K562 (cell line): ENCODE measurements around the gene MKRN2OS. TPM values are rescaled to one million over a fixed set of nuclear protein-coding genes. Genes with fewer than 3 reads are reported as not detected.

Experiments
- MAFF ChIP-seq: IDR thresholded peaks from 2 replicates; pipeline ENCODE4 v1.6.1; 2012; ENCODE audit warnings: low read length, improper control_type of control experiment
- polyA plus RNA-seq, 8 experiments: library from polyadenylated mRNA; depleted of rRNA in 4 of 8; stranded (reverse) in 5 of 8; unstranded in 3 of 8; fragments of >200 nt; fragmentation: Nextera tagmentation in 2 of 8; fragmentation: Illumina TruSeq in 1 of 8; extraction: Ambion mirVana in 2 of 8; extraction: Trizol in 1 of 8; gene quantifications; 2 replicates each; pipeline versions ENCODE4 v1.2.1 to v1.2.3, GENCODE V29; 2011 to 2014; ENCODE audit warnings: inconsistent platforms in 1 of 8, missing spikeins in 1 of 8
- total RNA-seq, 7 experiments: library from RNA; depleted of rRNA in 6 of 7; stranded (reverse); fragments of >200 nt in 6 of 7; fragmentation: Illumina TruSeq in 2 of 7; extraction: Trizol in 2 of 7; gene quantifications; 2 replicates each; pipeline versions ENCODE4 v1.2.1 to v1.2.3, GENCODE V29; 2011 to 2021; ENCODE audit warnings: low replicate concordance in 1 of 7
- TF ChIP-seq, protein P1 (sequence below): fragments of 250-450 bp; sonication (Bioruptor Pico); IDR thresholded peaks from 2 replicates; pipeline ENCODE4 v1.4.0; 2020; ENCODE audit warnings: mild to moderate bottlenecking, moderate library complexity, borderline replicate concordance
- TF ChIP-seq, protein P2 (sequence below): fragments of 450-650 bp; formaldehyde crosslinking; IDR thresholded peaks from 2 replicates; pipeline ENCODE4 v1.4.0; 2020; ENCODE audit warnings: mild to moderate bottlenecking, moderate library complexity

MKRN2OS gene
- total and polyA plus RNA-seq, 9 of the 15 experiments (the other 6 are each of a cell fraction or from before 2014, with no cell fraction given) = 0.11 to 0.27 (median 0.17) TPM; not detected in 6

DNA sequence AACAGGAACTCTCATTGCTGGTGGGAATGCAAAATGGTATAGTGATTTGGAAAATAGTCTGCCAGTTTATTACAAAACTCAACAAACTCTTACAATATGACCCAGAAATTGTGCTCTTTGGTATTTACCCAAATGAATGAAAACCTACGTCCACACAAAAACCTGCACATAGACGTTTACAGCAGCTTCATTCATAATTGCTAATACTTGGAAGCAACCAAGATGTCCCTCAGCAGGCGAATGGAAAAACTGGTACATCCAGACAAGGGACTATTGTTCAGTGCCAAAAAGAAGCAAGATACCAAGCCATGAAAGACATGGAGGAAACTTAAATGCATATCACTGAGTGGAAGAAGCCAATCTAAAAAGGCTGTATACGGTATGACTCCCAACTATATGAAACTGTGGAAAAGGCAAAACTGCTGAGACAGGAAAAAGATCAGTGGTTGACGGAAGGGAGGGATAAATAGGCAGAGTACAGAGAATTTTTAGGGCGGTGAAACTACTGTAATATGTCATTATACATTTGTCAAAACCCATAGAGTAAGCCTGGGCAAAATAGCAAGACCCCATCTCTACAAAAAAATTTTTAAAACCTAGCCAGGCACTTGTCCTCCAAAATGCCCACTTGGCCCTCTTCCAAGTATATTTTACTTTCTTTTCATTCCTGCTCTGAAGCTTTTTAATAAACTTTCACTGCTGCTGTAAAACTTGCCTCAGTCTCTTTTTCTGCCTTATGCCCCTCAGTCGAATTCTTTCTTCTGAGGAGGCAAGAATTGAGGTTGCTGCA lies 4.9 kb upstream of the MKRN2OS start (continued):
- TF ChIP-seq, protein P1, sequence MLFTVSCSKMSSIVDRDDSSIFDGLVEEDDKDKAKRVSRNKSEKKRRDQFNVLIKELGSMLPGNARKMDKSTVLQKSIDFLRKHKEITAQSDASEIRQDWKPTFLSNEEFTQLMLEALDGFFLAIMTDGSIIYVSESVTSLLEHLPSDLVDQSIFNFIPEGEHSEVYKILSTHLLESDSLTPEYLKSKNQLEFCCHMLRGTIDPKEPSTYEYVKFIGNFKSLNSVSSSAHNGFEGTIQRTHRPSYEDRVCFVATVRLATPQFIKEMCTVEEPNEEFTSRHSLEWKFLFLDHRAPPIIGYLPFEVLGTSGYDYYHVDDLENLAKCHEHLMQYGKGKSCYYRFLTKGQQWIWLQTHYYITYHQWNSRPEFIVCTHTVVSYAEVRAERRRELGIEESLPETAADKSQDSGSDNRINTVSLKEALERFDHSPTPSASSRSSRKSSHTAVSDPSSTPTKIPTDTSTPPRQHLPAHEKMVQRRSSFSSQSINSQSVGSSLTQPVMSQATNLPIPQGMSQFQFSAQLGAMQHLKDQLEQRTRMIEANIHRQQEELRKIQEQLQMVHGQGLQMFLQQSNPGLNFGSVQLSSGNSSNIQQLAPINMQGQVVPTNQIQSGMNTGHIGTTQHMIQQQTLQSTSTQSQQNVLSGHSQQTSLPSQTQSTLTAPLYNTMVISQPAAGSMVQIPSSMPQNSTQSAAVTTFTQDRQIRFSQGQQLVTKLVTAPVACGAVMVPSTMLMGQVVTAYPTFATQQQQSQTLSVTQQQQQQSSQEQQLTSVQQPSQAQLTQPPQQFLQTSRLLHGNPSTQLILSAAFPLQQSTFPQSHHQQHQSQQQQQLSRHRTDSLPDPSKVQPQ (CRISPR knock-in tag) = no peak
- TF ChIP-seq, protein P2, sequence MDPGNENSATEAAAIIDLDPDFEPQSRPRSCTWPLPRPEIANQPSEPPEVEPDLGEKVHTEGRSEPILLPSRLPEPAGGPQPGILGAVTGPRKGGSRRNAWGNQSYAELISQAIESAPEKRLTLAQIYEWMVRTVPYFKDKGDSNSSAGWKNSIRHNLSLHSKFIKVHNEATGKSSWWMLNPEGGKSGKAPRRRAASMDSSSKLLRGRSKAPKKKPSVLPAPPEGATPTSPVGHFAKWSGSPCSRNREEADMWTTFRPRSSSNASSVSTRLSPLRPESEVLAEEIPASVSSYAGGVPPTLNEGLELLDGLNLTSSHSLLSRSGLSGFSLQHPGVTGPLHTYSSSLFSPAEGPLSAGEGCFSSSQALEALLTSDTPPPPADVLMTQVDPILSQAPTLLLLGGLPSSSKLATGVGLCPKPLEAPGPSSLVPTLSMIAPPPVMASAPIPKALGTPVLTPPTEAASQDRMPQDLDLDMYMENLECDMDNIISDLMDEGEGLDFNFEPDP (CRISPR knock-in tag) = no peak
- TF ChIP-seq MAFF = peak; percentile 57; the same call in 1 of the 2 replicates
